GM19193 (cell line): ENCODE results near the gene KCP.

Source experiments
- POLR2A ChIP-seq: IDR thresholded peaks from 4 replicates; pipeline ENCODE4 v1.6.1; 2011; ENCODE audit not compliant: insufficient read depth, insufficient read length; ENCODE audit errors: extremely low read depth

KCP gene

GRCh38 chr7:128879939-128880746 is 30.4 kb downstream of the KCP start:
- TF ChIP-seq POLR2A = no peak

GRCh38 chr7:128879461-128879938 is 31.0 kb downstream of the KCP start:
- TF ChIP-seq POLR2A = no peak

- no peak for TF ChIP-seq POLR2A
Observed at GRCh38 chr7:128878226-128879105, 32.0 kb downstream of the KCP start.

DNA sequence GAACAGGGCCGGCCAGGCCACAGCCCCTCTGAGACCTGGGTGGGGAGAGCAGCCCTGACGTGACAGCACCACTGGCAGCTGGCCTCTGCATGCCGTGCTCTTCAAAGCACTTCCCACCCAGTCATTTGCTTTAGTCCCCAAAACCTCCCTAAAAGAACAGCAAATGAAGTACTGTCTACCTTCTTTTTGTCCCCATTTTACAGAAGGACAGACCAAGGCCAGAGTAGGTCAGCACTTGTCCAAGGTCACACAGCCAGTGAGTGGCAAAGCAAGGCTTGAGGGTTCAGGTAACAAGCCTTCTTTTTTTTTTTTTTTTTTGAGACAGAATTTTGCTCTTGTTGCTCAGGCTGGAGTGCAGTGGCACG is 32.8 kb downstream of the KCP start:
- no peak for TF ChIP-seq POLR2A

- no peak for TF ChIP-seq POLR2A
Observed at GRCh38 chr7:128876978-128877755, 33.3 kb downstream of the KCP start.

- no peak for TF ChIP-seq POLR2A
Observed at GRCh38 chr7:128876586-128876977, 33.9 kb downstream of the KCP start.

- no peak for TF ChIP-seq POLR2A
Observed at GRCh38 chr7:128876127-128876526, 34.4 kb downstream of the KCP start.

- no peak for TF ChIP-seq POLR2A
Observed at GRCh38 chr7:128875523-128875948, 35.0 kb downstream of the KCP start.

DNA sequence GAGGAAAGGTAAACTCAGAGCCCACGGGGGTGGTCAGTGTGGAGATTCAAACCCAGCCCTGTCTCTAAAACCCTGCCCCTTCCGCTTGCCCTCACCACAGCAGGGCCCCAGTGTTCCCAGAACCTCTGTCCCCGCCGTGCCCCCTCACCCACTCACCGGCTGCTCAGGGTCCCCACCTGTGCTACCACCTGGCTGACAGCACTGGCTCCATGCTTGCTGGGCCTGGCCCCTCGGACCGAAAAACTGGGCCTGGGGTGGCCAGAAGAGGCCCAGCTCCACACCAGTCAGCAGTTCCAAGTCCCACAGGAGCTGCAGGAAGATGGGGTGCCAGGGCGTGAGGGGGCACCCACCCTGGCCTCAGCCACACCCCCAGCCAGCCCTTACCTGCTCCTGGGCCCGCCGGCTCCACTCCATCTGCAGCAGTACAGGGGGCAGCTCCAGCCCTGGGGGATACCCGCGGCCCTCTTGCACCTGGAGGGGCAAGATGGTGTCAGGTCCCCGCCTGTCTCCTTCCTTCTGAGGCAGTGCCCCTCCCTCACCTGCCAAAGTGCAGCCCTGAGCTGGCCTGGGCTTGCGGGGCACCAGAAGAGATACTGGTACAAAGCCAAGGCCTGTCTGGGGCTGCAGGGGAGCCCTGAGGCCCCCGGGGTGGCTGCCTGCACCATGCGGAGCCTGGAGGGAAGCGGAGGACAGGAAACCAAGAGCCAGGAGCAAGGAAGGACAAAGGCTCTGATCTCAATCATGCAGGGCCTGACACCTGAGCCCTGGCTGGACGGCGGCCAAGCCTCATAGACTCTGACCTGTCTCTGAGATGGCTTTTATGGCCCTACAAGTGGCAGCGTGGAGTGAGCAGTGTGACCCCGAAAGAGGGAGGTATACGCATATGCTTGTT is 36.1 kb downstream of the KCP start:
- no peak for TF ChIP-seq POLR2A

DNA sequence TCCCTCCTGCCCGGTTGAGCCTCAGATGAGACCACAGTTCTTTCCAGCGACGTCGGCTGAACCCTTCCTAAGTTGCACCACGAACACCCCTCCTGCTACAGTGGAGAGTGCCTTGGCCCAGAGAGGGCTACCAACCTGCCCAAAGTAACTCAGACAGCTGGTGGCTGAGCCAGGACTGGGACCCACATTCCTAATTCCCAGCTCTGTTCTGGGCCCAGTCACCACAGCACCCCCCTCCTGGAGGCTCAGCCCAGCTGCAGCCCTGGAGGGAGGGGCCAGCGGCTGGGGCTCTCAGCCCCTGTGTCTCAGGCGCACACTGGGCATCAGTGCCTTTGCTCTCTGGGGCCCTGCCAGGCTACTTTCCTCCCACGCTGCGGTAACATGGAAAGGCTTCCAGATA is 37.3 kb downstream of the KCP start:
- no peak for TF ChIP-seq POLR2A

GRCh38 chr7:128872394-128872824 is 38.1 kb downstream of the KCP start:
- no peak for TF ChIP-seq POLR2A

DNA sequence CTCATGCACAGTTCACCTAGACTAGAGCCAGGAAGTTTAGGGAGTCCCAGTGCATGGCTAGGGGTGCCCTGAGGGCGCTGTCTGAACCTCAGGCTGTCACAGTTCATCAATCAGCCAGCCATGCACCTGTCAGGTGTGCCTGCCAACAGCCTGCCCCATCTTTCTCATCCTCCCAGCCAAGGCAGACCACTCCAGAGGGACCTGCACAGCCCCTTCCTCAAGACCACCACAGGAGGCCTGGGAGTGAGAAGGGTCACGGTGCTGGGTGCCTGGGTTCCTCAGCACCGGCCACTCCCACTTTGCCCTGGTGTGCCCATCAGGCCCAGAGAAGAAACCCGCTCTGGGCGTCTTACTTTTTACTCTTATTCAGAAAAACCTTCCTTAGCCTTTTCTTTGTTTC is 39.5 kb downstream of the KCP start:
- TF ChIP-seq POLR2A = no peak

GRCh38 chr7:128869944-128870285 is 40.6 kb downstream of the KCP start:
- no peak for TF ChIP-seq POLR2A
